Spleen (tissue), 7 donors: Measurements from ENCODE around the gene ZNF160.
"Not testable (repeated sequence)": the region's sequence is repeated elsewhere in the genome, so short reads cannot be mapped to it uniquely, and the experiment has no call there.

Experiments
- CTCF ChIP-seq, 11 experiments: fragments of 200-600 bp in 7 of 11; fragments of 450-650 bp in 4 of 11; sonication (generic) in 4 of 11; IDR thresholded peaks in 8 of 11; conservative IDR thresholded peaks in 3 of 11; 1 replicate in 7 of 11; 2 replicates in 4 of 11; pipeline versions ENCODE4 v1.4.0 to v1.8.0; 2016 to 2021; ENCODE audit warnings: antibody characterized with exemption in 11 of 11, inconsistent platforms in 4 of 11, mild to moderate bottlenecking in 1 of 11
- POLR2A ChIP-seq, 3 donors: fragments of 450-650 bp; IDR thresholded peaks; one replicate each; pipeline ENCODE4 v1.5.1; 2017; ENCODE audit warnings: antibody characterized with exemption in 3 of 3, mild to moderate bottlenecking in 1 of 3
- donor health status: DM: no; HTN: no; CAD: no; lungs with moderate emphysema.
- donor health status: DM: no; HTN: no; CAD: no.
- donor health status: DM: no; HTN: no; CAD: no.

- not testable (repeated sequence) for TF ChIP-seq CTCF (IDR thresholded peaks at IDR 0.05 in 8 of 11, conservative IDR thresholded peaks at IDR 0.05 in 3 of 11); POLR2A (IDR thresholded peaks at IDR 0.05)
Measured at GRCh38 chr19:53098570-53098969, 4.7 kb downstream of the ZNF160 start.
